Measurements from ENCODE around the gene SLC35G6. TPM values are rescaled to one million over a fixed set of nuclear protein-coding genes. Genes with fewer than 3 reads are reported as not detected.

SLC35G6 gene
- polyA plus RNA-seq, 3 donors: 0.26 TPM; not detected in 1

Other genes with a start within 250 kb of the SLC35G6 start
- 10 to 100 TPM; 49.8 to 66.7 (median 64.4) TPM for gene DVL2, start 246.9 kb upstream of the SLC35G6 start, polyA plus RNA-seq (ENCODE audit: insufficient read length in 3 of 3)
- gene PHF23, start 242.0 kb upstream of the SLC35G6 start, polyA plus RNA-seq (ENCODE audit: insufficient read length in 3 of 3): 10 to 100 TPM; 51.3 to 65.8 (median 53.1) TPM
- gene GABARAP, start 239.0 kb upstream of the SLC35G6 start, polyA plus RNA-seq (ENCODE audit: insufficient read length in 3 of 3): 100 to 1,000 TPM; 435 to 476 (median 455) TPM
- 100 to 1,000 TPM; 151 to 152 (median 151) TPM for gene CTDNEP1, start 229.7 kb upstream of the SLC35G6 start, polyA plus RNA-seq (ENCODE audit: insufficient read length in 3 of 3)
- 10 to 100 TPM; 51.6 to 63.0 (median 55.1) TPM for gene ELP5, start 229.2 kb upstream of the SLC35G6 start, polyA plus RNA-seq (ENCODE audit: insufficient read length in 3 of 3)
- gene CLDN7, start 219.0 kb upstream of the SLC35G6 start, polyA plus RNA-seq (ENCODE audit: insufficient read length in 3 of 3): 10 to 100 TPM; 41.1 to 74.2 (median 41.8) TPM
- 1 to 10 TPM; 1.8 to 2.7 (median 2.5) TPM for gene SLC2A4, start 199.7 kb upstream of the SLC35G6 start, polyA plus RNA-seq (ENCODE audit: insufficient read length in 3 of 3)
- gene YBX2, start 186.8 kb upstream of the SLC35G6 start, polyA plus RNA-seq (ENCODE audit: insufficient read length in 3 of 3): 1 to 10 TPM; 3.8 to 5.3 (median 5.2) TPM
- 100 to 1,000 TPM; 313 to 353 (median 324) TPM for gene EIF5A, start 173.8 kb upstream of the SLC35G6 start, polyA plus RNA-seq (ENCODE audit: insufficient read length in 3 of 3)
- gene GPS2, start 166.1 kb upstream of the SLC35G6 start, polyA plus RNA-seq (ENCODE audit: insufficient read length in 3 of 3): 100 to 1,000 TPM in 1 of 3 donors, 10 to 100 TPM in 2; 95.6 to 101 (median 97.4) TPM
- gene NEURL4, start 152.1 kb upstream of the SLC35G6 start, polyA plus RNA-seq (ENCODE audit: insufficient read length in 3 of 3): 10 to 100 TPM; 30.6 to 38.2 (median 36.1) TPM
- 10 to 100 TPM in 1 of 3 donors, 1 to 10 TPM in 2; 7.0 to 12.5 (median 7.6) TPM for gene ACAP1, start 144.9 kb upstream of the SLC35G6 start, polyA plus RNA-seq (ENCODE audit: insufficient read length in 3 of 3)
- 10 to 100 TPM; 10.7 to 13.9 (median 12.0) TPM for gene KCTD11, start 129.3 kb upstream of the SLC35G6 start, polyA plus RNA-seq (ENCODE audit: insufficient read length in 3 of 3)
- gene TMEM95, start 126.3 kb upstream of the SLC35G6 start, polyA plus RNA-seq (ENCODE audit: insufficient read length in 3 of 3): not detected
- gene TNK1, start 100.4 kb upstream of the SLC35G6 start, polyA plus RNA-seq (ENCODE audit: insufficient read length in 3 of 3): 1 to 10 TPM; 5.1 to 9.0 (median 6.0) TPM
- 10 to 100 TPM; 28.8 to 41.5 (median 41.4) TPM for gene PLSCR3, start 86.9 kb upstream of the SLC35G6 start, polyA plus RNA-seq (ENCODE audit: insufficient read length in 3 of 3)
- gene TMEM256, start 77.3 kb upstream of the SLC35G6 start, polyA plus RNA-seq (ENCODE audit: insufficient read length in 3 of 3): 10 to 100 TPM; 81.9 to 99.2 (median 87.3) TPM
- gene NLGN2, start 73.6 kb upstream of the SLC35G6 start, polyA plus RNA-seq (ENCODE audit: insufficient read length in 3 of 3): 10 to 100 TPM; 21.4 to 36.4 (median 29.0) TPM
- under 1 TPM in 2 of 3 donors, not detected in 1; 0.10 to 0.22 TPM for gene SPEM1, start 61.1 kb upstream of the SLC35G6 start, polyA plus RNA-seq (ENCODE audit: insufficient read length in 3 of 3)
- not detected for gene SPEM2, start 55.8 kb upstream of the SLC35G6 start, polyA plus RNA-seq (ENCODE audit: insufficient read length in 3 of 3)
- gene SPEM3, start 52.6 kb upstream of the SLC35G6 start, polyA plus RNA-seq (ENCODE audit: insufficient read length in 3 of 3): not detected
- gene TMEM102, start 46.0 kb upstream of the SLC35G6 start, polyA plus RNA-seq (ENCODE audit: insufficient read length in 3 of 3): 1 to 10 TPM; 3.4 to 5.2 (median 4.6) TPM
- 10 to 100 TPM in 1 of 3 donors, 1 to 10 TPM in 2; 5.6 to 12.6 (median 8.0) TPM for gene FGF11, start 41.9 kb upstream of the SLC35G6 start, polyA plus RNA-seq (ENCODE audit: insufficient read length in 3 of 3)
- 10 to 100 TPM in 2 of 3 donors, 1 to 10 TPM in 1; 9.3 to 10.7 (median 10.4) TPM for gene CHRNB1, start 36.4 kb upstream of the SLC35G6 start, polyA plus RNA-seq (ENCODE audit: insufficient read length in 3 of 3)
- 10 to 100 TPM; 34.9 to 54.9 (median 40.9) TPM for gene ZBTB4, start 1.8 kb upstream of the SLC35G6 start, polyA plus RNA-seq (ENCODE audit: insufficient read length in 3 of 3)
- 100 to 1,000 TPM; 131 to 134 (median 134) TPM for gene POLR2A, start 2.9 kb downstream of the SLC35G6 start, polyA plus RNA-seq (ENCODE audit: insufficient read length in 3 of 3)
- 10 to 100 TPM; 19.0 to 26.6 (median 26.6) TPM for gene TNFSF12, start 67.6 kb downstream of the SLC35G6 start, polyA plus RNA-seq (ENCODE audit: insufficient read length in 3 of 3)
- gene TNFSF13, start 77.3 kb downstream of the SLC35G6 start, polyA plus RNA-seq (ENCODE audit: insufficient read length in 3 of 3): 10 to 100 TPM; 10.4 to 17.2 (median 12.5) TPM
- 10 to 100 TPM; 61.6 to 86.9 (median 83.7) TPM for gene SENP3, start 80.5 kb downstream of the SLC35G6 start, polyA plus RNA-seq (ENCODE audit: insufficient read length in 3 of 3)
- gene CD68, start 98.2 kb downstream of the SLC35G6 start, polyA plus RNA-seq (ENCODE audit: insufficient read length in 3 of 3): 10 to 100 TPM; 56.7 to 63.5 (median 62.6) TPM
- gene MPDU1, start 102.4 kb downstream of the SLC35G6 start, polyA plus RNA-seq (ENCODE audit: insufficient read length in 3 of 3): 100 to 1,000 TPM; 103 to 119 (median 114) TPM
- gene SOX15, start 108.6 kb downstream of the SLC35G6 start, polyA plus RNA-seq (ENCODE audit: insufficient read length in 3 of 3): 1 to 10 TPM; 2.9 to 4.4 (median 4.0) TPM
- gene FXR2, start 133.5 kb downstream of the SLC35G6 start, polyA plus RNA-seq (ENCODE audit: insufficient read length in 3 of 3): 10 to 100 TPM; 49.6 to 51.8 (median 51.3) TPM
- gene SAT2, start 146.4 kb downstream of the SLC35G6 start, polyA plus RNA-seq (ENCODE audit: insufficient read length in 3 of 3): 100 to 1,000 TPM; 141 to 156 (median 145) TPM
- gene SHBG, start 148.7 kb downstream of the SLC35G6 start, polyA plus RNA-seq (ENCODE audit: insufficient read length in 3 of 3): 1 to 10 TPM; 3.4 to 4.7 (median 4.0) TPM
- 10 to 100 TPM; 20.7 to 22.9 (median 21.0) TPM for gene ATP1B2, start 169.5 kb downstream of the SLC35G6 start, polyA plus RNA-seq (ENCODE audit: insufficient read length in 3 of 3)
- 10 to 100 TPM; 70.5 to 75.4 (median 73.3) TPM for gene TP53, start 206.0 kb downstream of the SLC35G6 start, polyA plus RNA-seq (ENCODE audit: insufficient read length in 3 of 3)
- gene WRAP53, start 207.0 kb downstream of the SLC35G6 start, polyA plus RNA-seq (ENCODE audit: insufficient read length in 3 of 3): 10 to 100 TPM; 12.4 to 15.3 (median 12.9) TPM
- gene EFNB3, start 223.8 kb downstream of the SLC35G6 start, polyA plus RNA-seq (ENCODE audit: insufficient read length in 3 of 3): 10 to 100 TPM; 19.9 to 27.6 (median 21.5) TPM
- under 1 TPM; 0.26 to 0.32 (median 0.29) TPM for gene DNAH2, start 236.3 kb downstream of the SLC35G6 start, polyA plus RNA-seq (ENCODE audit: insufficient read length in 3 of 3)